ENCODE results near the gene NDRG4. TPM values are rescaled to one million over a fixed set of nuclear protein-coding genes. Genes with fewer than 3 reads are reported as not detected.

NDRG4 gene
- total RNA-seq, 1 donor from 2014 or later = 58.9 TPM

- Mint-ChIP-seq H3K4me3 (peak overlapping the region; percentile 62), H3K9me3 (no peaks in the 10 kb centered on the region), H3K27ac (ENCODE audit: unreplicated experiment) (no peak overlapping the region), H3K4me1 (peaks cover 10% of the 10 kb centered on the region), H3K27me3 (ENCODE audit: low read depth) (peaks cover 9% of the 10 kb centered on the region), H3K36me3 (ENCODE audit: low read depth) (no peaks in the 10 kb centered on the region)
- TF ChIP-seq, protein P1, sequence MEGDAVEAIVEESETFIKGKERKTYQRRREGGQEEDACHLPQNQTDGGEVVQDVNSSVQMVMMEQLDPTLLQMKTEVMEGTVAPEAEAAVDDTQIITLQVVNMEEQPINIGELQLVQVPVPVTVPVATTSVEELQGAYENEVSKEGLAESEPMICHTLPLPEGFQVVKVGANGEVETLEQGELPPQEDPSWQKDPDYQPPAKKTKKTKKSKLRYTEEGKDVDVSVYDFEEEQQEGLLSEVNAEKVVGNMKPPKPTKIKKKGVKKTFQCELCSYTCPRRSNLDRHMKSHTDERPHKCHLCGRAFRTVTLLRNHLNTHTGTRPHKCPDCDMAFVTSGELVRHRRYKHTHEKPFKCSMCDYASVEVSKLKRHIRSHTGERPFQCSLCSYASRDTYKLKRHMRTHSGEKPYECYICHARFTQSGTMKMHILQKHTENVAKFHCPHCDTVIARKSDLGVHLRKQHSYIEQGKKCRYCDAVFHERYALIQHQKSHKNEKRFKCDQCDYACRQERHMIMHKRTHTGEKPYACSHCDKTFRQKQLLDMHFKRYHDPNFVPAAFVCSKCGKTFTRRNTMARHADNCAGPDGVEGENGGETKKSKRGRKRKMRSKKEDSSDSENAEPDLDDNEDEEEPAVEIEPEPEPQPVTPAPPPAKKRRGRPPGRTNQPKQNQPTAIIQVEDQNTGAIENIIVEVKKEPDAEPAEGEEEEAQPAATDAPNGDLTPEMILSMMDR (conservative IDR thresholded peaks at IDR 0.05) = no peak
- no peak for DNase-seq (ENCODE audit: low read depth, low spot score)
Measured at GRCh38 chr16:58509256-58510096, 9.5 kb downstream of the NDRG4 start.

GRCh38 chr16:58510097-58510775, 10.3 kb downstream of the NDRG4 start:
- Mint-ChIP-seq H3K4me1 (peaks cover 18% of the 10 kb centered on the region), H3K9me3 (no peaks in the 10 kb centered on the region), H3K36me3 (ENCODE audit: low read depth) (no peaks in the 10 kb centered on the region), H3K4me3 (peak overlapping the region; percentile 68), H3K27ac (ENCODE audit: unreplicated experiment) (peak overlapping the region; percentile 91), H3K27me3 (ENCODE audit: low read depth) (peaks cover 15% of the 10 kb centered on the region)
- DNase-seq (ENCODE audit: low read depth, low spot score) = no peak
- TF ChIP-seq, protein P1 (conservative IDR thresholded peaks at IDR 0.05) = no peak

- Mint-ChIP-seq H3K27ac (ENCODE audit: unreplicated experiment) (peak overlapping the region; percentile 91), H3K4me3 (peak overlapping the region; percentile 68), H3K9me3 (no peaks in the 10 kb centered on the region), H3K36me3 (ENCODE audit: low read depth) (no peaks in the 10 kb centered on the region), H3K27me3 (ENCODE audit: low read depth) (peaks cover 16% of the 10 kb centered on the region), H3K4me1 (peaks cover 18% of the 10 kb centered on the region)
- TF ChIP-seq, protein P1 (conservative IDR thresholded peaks at IDR 0.05) = no peak
- DNase-seq (ENCODE audit: low read depth, low spot score) = no peak
Measured at GRCh38 chr16:58510776-58511628, 11.1 kb downstream of the NDRG4 start.

DNA sequence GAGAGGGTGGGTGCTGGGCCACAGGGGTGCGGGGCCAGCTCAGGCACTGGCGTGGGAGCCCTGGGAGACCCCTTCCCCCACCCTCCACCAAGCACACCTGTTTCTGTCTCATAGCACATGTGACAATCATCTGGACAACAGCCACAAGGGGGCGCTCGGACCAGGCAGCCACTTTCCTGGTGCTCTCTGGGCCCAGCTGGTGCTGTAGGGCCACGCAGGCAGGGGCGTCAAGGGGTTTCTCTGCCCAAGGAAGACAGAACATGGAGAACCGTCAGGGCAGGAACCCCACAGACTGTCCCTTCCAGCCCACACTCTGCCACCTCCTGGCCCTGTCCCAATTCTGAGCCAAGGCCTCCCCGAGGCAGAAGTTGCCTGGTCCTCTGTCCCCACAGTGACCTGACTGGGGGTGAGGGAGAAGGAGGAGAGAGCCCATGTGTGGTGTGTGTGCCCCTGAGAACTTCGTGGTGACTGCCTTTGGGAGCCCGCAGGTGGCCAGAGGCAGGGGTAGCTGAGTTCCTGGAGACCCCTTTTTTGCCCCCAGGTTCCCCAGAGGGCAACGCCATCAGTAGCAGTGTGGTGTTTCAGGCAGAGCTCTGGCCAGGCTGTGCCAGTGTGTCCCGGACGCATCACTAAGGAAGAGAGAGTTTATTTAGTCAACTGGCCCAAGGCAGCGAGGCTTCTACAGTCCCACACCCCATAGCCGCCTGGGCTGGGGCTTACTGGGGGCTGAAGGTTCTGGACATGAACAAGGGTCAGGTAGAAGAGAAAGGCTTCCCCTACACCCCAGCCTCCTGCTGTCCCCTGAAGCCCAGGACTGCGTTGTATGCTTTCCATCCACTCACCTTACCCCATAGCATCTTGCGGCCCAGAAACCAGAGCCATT, 12.2 kb downstream of the NDRG4 start:
- peak overlapping the region; percentile 82 for H3K4me3 Mint-ChIP-seq
- TF ChIP-seq, protein P1 (conservative IDR thresholded peaks at IDR 0.05) = peak; percentile 79
- no peaks in the 10 kb centered on the region for H3K9me3 Mint-ChIP-seq
- peak overlapping the region; percentile 57 for H3K27ac Mint-ChIP-seq (ENCODE audit: unreplicated experiment)
- H3K36me3 Mint-ChIP-seq (ENCODE audit: low read depth) = peaks cover 4% of the 10 kb centered on the region
- peaks cover 28% of the 10 kb centered on the region for H3K4me1 Mint-ChIP-seq
- peaks cover 18% of the 10 kb centered on the region for H3K27me3 Mint-ChIP-seq (ENCODE audit: low read depth)
- DNase-seq (ENCODE audit: low read depth, low spot score) = peak; percentile 84
